MCF 10A (cell line): ENCODE measurements around the gene KREMEN1. TPM values are rescaled to one million over a fixed set of nuclear protein-coding genes. Genes with fewer than 3 reads are reported as not detected.

Experiments used
- BruUV-seq: library from RNA; stranded (reverse); fragments of 400-500 nt; replicated peaks from 2 replicates; lab custom pipeline; 2021; lab: Mats Ljungman, UMichigan
- CTCF ChIA-PET: fragments of 300-600 bp; sonication (Branson Sonifier 250); formaldehyde crosslinking; extraction: SDS; loops from one replicate; lab custom pipeline; 2021; ENCODE audit warnings: antibody characterized with exemption, inconsistent platforms; lab: Yijun Ruan, JAX
- POLR2A ChIA-PET: fragments of 300-600, 350-650 bp; sonication (Branson Sonifier 250); formaldehyde crosslinking; extraction: SDS; loops from one replicate; lab custom pipeline; 2020; ENCODE audit warnings: antibody characterized with exemption, inconsistent platforms; lab: Yijun Ruan, JAX
- DNase-seq: peaks from one replicate; pipeline ENCODE4 v3.0.0-alpha.2; 2018; ENCODE audit not compliant: unreplicated experiment
- H3K27ac Mint-ChIP-seq: one replicate; pipeline ENCODE4 v1.8.0; 2022; ENCODE audit warnings: mild to moderate bottlenecking, low read depth, mixed read lengths; ENCODE audit not compliant: unreplicated experiment
- H3K27me3 Mint-ChIP-seq: one replicate; pipeline ENCODE4 v1.8.0; 2022; ENCODE audit warnings: mixed read lengths; ENCODE audit not compliant: insufficient read depth, unreplicated experiment
- H3K36me3 Mint-ChIP-seq: one replicate; pipeline ENCODE4 v1.8.0; 2022; ENCODE audit warnings: mild to moderate bottlenecking, moderate library complexity, mixed read lengths; ENCODE audit not compliant: insufficient read depth, unreplicated experiment
- H3K4me1 Mint-ChIP-seq: one replicate; pipeline ENCODE4 v1.8.0; 2022; ENCODE audit warnings: mixed read lengths; ENCODE audit not compliant: insufficient read depth, unreplicated experiment
- H3K4me3 Mint-ChIP-seq: one replicate; pipeline ENCODE4 v1.8.0; 2022; ENCODE audit warnings: mild to moderate bottlenecking, moderate library complexity, mixed read lengths; ENCODE audit not compliant: unreplicated experiment
- H3K9me3 Mint-ChIP-seq: one replicate; pipeline ENCODE4 v1.8.0; 2022; ENCODE audit warnings: mixed read lengths; ENCODE audit not compliant: unreplicated experiment
- intact Hi-C: fragments of 100-400 bp; cut with micrococcal nuclease; formaldehyde crosslinking; loops from 2 replicates; pipeline ENCODE4 v1.14.1; 2022
- total RNA-seq: library from RNA; stranded (reverse); gene quantifications from 2 replicates; pipeline ENCODE4 v1.2.3, GENCODE V29; 2022
- TF ChIP-seq, protein P1 (sequence below): fragments of 200-600 bp; IDR thresholded peaks from one replicate; pipeline ENCODE4 v1.8.0; 2022; ENCODE audit warnings: antibody characterized with exemption, mild to moderate bottlenecking; ENCODE audit not compliant: unreplicated experiment

KREMEN1 gene
- total RNA-seq, 1 experiment from 2014 or later, result 3.6 TPM

DNA sequence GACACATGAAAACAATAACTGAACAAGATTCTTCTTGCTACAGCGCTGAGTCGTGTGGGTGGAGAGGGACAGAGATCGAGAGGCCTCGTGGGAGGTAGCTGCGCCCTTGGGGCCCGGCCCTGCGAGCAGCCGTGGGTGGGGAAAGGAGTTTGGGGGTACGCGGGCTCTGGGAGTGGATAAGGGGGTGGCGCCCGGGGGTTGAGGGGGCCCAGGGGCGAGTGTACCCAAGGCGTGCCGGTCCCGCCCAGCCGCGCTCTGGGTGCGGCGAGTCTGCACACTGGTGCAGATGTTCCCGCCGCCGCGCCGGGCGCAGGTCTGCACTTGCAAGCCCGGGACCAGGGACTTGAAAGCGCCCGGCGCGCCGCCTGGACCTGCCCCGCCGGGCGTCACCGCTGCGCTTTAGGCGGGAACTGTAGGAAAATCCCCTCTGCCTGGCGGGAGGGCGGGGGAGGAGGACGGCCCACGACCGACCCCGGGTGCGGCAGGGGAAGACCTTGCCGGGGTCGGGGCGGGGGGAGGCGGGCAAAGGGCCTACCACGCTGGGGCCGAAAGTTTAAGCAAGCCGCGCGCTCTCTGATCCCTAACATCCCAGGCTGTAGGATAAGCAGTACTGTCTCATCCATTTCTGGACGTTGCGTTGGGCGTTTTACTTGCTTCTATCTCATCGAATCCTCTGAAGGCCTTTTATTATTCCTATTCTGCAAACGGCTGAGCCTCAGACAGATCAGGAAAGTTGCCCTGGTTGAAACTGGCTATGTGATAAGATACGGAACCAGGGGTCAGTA lies 1.4 kb upstream of the KREMEN1 start:
- BruUV-seq, result no TSS peak
- Mint-ChIP-seq H3K36me3 (no peaks in the 10 kb centered on the region), H3K4me3 (peak overlapping the region; percentile 71), H3K9me3 (no peaks in the 10 kb centered on the region), H3K27me3 (no peaks in the 10 kb centered on the region), H3K4me1 (peaks cover 6% of the 10 kb centered on the region), H3K27ac (peak overlapping the region; percentile 63)
- intact Hi-C loops, result loop anchor here (10.0 kb wide), 1 partner anchor 83 kb away; no protein-coding TSS in a partner anchor
- peak; percentile 65 for DNase-seq
- TF ChIP-seq, protein P1, sequence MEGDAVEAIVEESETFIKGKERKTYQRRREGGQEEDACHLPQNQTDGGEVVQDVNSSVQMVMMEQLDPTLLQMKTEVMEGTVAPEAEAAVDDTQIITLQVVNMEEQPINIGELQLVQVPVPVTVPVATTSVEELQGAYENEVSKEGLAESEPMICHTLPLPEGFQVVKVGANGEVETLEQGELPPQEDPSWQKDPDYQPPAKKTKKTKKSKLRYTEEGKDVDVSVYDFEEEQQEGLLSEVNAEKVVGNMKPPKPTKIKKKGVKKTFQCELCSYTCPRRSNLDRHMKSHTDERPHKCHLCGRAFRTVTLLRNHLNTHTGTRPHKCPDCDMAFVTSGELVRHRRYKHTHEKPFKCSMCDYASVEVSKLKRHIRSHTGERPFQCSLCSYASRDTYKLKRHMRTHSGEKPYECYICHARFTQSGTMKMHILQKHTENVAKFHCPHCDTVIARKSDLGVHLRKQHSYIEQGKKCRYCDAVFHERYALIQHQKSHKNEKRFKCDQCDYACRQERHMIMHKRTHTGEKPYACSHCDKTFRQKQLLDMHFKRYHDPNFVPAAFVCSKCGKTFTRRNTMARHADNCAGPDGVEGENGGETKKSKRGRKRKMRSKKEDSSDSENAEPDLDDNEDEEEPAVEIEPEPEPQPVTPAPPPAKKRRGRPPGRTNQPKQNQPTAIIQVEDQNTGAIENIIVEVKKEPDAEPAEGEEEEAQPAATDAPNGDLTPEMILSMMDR, result no peak
- ChIA-PET CTCF (interaction anchor here (1.0 to 1.8 kb wide), 3 partner anchors 17 to 263 kb away, joined by 3 to 10 read pairs (median 3); no protein-coding TSS in a partner anchor), POLR2A (interaction anchor here (0.7 to 1.3 kb wide), 3 partner anchors 10 to 299 kb away, joined by 3 to 5 read pairs (median 3); partner anchors contain the start of gene C22orf31)

DNA sequence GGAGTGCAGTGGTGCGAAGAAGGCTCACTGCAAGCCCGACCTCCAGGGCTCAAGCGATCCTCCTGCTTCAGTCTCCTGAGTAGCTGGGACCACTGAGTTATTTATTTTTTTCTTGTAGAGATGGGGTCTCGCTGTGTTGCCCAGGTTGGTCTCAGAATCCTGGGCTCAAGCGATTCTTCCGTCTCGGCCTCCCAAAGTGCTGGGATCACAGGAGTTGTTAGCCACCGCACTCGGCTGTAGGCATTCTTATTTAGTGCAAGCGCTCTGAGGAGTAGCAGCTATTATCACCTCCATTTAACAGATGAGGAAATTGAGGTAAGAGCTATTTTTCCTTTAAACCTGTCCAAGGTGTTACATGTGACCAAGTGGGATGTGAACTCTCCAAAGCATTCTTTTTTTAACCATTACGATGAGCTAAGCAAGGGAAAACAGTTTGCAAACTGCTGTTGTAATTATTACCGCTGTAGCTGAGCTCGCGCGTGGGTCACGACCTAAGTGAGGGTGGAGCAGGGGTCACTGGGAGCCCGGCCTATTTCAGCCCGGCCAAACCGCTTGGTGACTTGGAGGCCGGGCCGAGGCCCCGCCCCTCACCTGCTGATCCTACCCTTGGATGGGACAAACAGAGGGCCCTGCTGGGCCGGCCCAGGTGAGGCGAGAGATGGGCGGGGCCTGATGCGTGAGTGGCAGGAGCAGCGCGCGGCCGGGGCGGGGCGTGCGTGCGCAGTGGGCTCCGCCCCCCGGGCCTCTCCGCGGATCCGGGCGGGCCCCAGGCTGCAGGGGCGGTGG lies 449 bp upstream of the KREMEN1 start:
- ChIA-PET CTCF (interaction anchor here (0.6 to 1.2 kb wide), 4 partner anchors 16 to 489 kb away, joined by 3 to 4 read pairs (median 3); no protein-coding TSS in a partner anchor), POLR2A (interaction anchor here (0.7 to 1.3 kb wide), 7 partner anchors 9 to 273 kb away, joined by 3 read pairs; partner anchors contain the start of gene C22orf31)
- H3K4me1 Mint-ChIP-seq, result peaks cover 6% of the 10 kb centered on the region
- H3K27me3 Mint-ChIP-seq, result no peaks in the 10 kb centered on the region
- no TSS peak for BruUV-seq
- no peaks in the 10 kb centered on the region for H3K36me3 Mint-ChIP-seq
- H3K27ac Mint-ChIP-seq, result no peak overlapping the region
- peak overlapping the region; percentile 71 for H3K4me3 Mint-ChIP-seq
- intact Hi-C loops, result loop anchor here (10.0 kb wide), 1 partner anchor 82 kb away; no protein-coding TSS in a partner anchor
- H3K9me3 Mint-ChIP-seq, result no peaks in the 10 kb centered on the region
- peak; percentile 92 for DNase-seq
- TF ChIP-seq, protein P1, result no peak

DNA sequence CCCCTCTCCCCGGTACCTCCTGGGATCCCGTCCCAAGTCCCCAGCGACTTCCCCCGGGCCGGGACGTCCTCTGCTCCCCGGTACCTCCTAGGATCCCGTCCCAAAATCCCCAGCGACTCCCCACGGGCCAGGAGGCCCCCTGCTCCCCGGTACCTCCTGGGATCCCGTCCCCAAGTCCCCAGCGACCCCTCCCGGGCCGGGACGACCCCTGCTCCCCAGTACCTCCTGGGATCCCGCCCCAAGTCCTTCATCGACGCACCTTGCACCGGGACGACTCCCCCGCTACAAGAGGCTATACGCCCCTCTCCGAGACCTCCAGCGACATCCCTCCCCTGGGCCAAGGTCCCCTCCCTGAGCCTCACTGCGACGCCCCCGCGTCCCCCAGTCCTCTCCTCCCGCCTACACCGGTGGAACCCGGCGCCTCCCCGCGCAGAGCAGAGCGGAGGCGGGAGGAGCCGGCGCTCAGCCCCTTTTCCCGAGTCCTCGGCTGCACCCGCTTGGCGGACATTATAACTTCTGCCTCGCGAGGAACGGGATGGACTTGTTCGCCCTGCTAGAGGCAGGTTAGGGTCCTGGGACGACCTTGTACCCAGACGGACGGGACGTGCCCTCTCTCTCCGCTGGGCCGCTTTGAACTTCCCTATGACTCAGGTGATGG lies 912 bp downstream of the KREMEN1 start:
- intact Hi-C loops, result loop anchor here (10.0 kb wide), 1 partner anchor 81 kb away; no protein-coding TSS in a partner anchor
- Mint-ChIP-seq H3K9me3 (no peaks in the 10 kb centered on the region), H3K36me3 (no peaks in the 10 kb centered on the region), H3K4me1 (peaks cover 6% of the 10 kb centered on the region), H3K4me3 (peak overlapping the region; percentile 71), H3K27me3 (no peaks in the 10 kb centered on the region), H3K27ac (peak overlapping the region; percentile 19)
- DNase-seq, result no peak
- BruUV-seq, result TSS peak; percentile 20
- TF ChIP-seq, protein P1, result no peak
- CTCF ChIA-PET, result interaction anchor here (0.6 to 0.7 kb wide), 2 partner anchors 23 to 33 kb away, joined by 3 read pairs; no protein-coding TSS in a partner anchor
- POLR2A ChIA-PET, result no interaction called here
